K562 (cell line): ENCODE measurements around the gene GPATCH2. TPM values are rescaled to one million over a fixed set of nuclear protein-coding genes. Genes with fewer than 3 reads are reported as not detected.

Experiments
- ATAC-seq: fragments of 200-7000 bp; cut with Tn5 transposase; 3 replicates; pipeline ENCODE4 v1.9.1; 2020; ENCODE audit warnings: moderate library complexity
- BruUV-seq: library from RNA; stranded (reverse); fragments of 400-500 nt; replicated peaks from 2 replicates; lab custom pipeline; 2021; lab: Mats Ljungman, UMichigan
- CTCF ChIA-PET: fragments of 300-600 bp; formaldehyde crosslinking; extraction: SDS; loops from one replicate; lab custom pipeline; 2021; ENCODE audit warnings: low intra/inter-chr PET ratio; lab: Yijun Ruan, JAX
- POLR2A ChIA-PET: fragments of 300-600, 350-650 bp; sonication (Branson Sonifier 250); formaldehyde crosslinking; extraction: SDS; loops from one replicate; lab custom pipeline; 2021; ENCODE audit warnings: antibody characterized with exemption, inconsistent platforms; lab: Yijun Ruan, JAX
- DNase-seq, 4 experiments: peaks; one replicate each; pipeline versions ENCODE4 v3.0.0 to v3.0.0-alpha.2; 2011 to 2018; ENCODE audit warnings: low spot score in 3 of 4, mixed read lengths in 3 of 4; ENCODE audit errors: extremely low read depth in 1 of 4
- FAIRE-seq: peaks from 2 replicates; lab custom pipeline; 2011; peaks lifted over from hg19 to GRCh38; lab: Jason Lieb, UNC
- H2AFZ ChIP-seq: 2 replicates; pipeline ENCODE4 v1.6.0; 2011; ENCODE audit warnings: low read depth, low read length, control low read depth, inconsistent platforms
- H3K27ac ChIP-seq: fragments of 200-600 bp; 3 replicates; pipeline ENCODE4 v1.8.0; 2011; ENCODE audit warnings: low read depth, mild to moderate bottlenecking, control low read depth, inconsistent platforms, low read length, moderate library complexity, mixed read lengths; ENCODE audit errors: extremely low read depth
- H3K27me3 ChIP-seq, 2 experiments: fragments of 300-600 bp in 1 of 2; 2 replicates in 1 of 2; 3 replicates in 1 of 2; pipeline versions ENCODE4 v1.6.0 to v1.8.0; 2011; ENCODE audit warnings: inconsistent platforms in 2 of 2, low read length in 2 of 2, mild to moderate bottlenecking in 1 of 2, mixed read lengths in 1 of 2, moderate library complexity in 1 of 2; ENCODE audit not compliant: control insufficient read depth in 2 of 2, insufficient read depth in 2 of 2
- H3K36me3 ChIP-seq: fragments of 300-600 bp; 3 replicates; pipeline ENCODE4 v1.8.0; 2011; ENCODE audit warnings: mild to moderate bottlenecking, low read length, inconsistent platforms; ENCODE audit not compliant: control insufficient read depth, insufficient read depth
- H3K4me1 ChIP-seq, 2 experiments: fragments of 200-600 bp in 1 of 2; replicated peaks in 1 of 2; 2 replicates in 1 of 2; 3 replicates in 1 of 2; pipeline versions ENCODE4 v1.5.1 to v1.8.0; 2011; ENCODE audit warnings: inconsistent platforms in 2 of 2, low read length in 2 of 2, mild to moderate bottlenecking in 1 of 2, mixed read lengths in 1 of 2, moderate library complexity in 1 of 2; ENCODE audit not compliant: control insufficient read depth in 2 of 2, insufficient read depth in 2 of 2
- H3K4me2 ChIP-seq: 2 replicates; pipeline ENCODE4 v1.6.1; 2011; ENCODE audit warnings: low read length, control low read depth, inconsistent platforms, mixed read lengths; ENCODE audit not compliant: insufficient read depth
- H3K4me3 ChIP-seq: fragments of 200-600 bp; sonication (generic), shearing (Covaris generic); 2 replicates; pipeline ENCODE4 v1.5.1; 2016; ENCODE audit warnings: control low read depth, inconsistent platforms
- H3K79me2 ChIP-seq: fragments of 200-600 bp; 3 replicates; pipeline ENCODE4 v1.8.0; 2011; ENCODE audit warnings: low read length, inconsistent platforms; ENCODE audit not compliant: control insufficient read depth, insufficient read depth
- H3K9ac ChIP-seq, 2 experiments: 2 replicates each; pipeline versions ENCODE4 v1.6.0 to v1.6.1; 2011; ENCODE audit warnings: low read depth in 2 of 2, low read length in 2 of 2, control low read depth in 1 of 2, inconsistent platforms in 1 of 2, mild to moderate bottlenecking in 1 of 2, mixed read lengths in 1 of 2; ENCODE audit not compliant: insufficient read depth in 1 of 2
- H3K9me1 ChIP-seq: one replicate; pipeline ENCODE4 v1.6.0; 2011; ENCODE audit warnings: inconsistent platforms, mild to moderate bottlenecking, low read length, moderate library complexity; ENCODE audit not compliant: control insufficient read depth, insufficient read depth
- H3K9me3 ChIP-seq: replicated peaks from 2 replicates; pipeline ENCODE4 v1.5.1; 2011; ENCODE audit warnings: low read depth, low read length, inconsistent platforms; ENCODE audit not compliant: control insufficient read depth, insufficient read depth
- H4K20me1 ChIP-seq: replicated peaks from 2 replicates; pipeline ENCODE4 v1.6.1; 2011; ENCODE audit warnings: low read length, inconsistent platforms, mixed read lengths; ENCODE audit not compliant: control insufficient read depth, insufficient read depth
- CHD2 ChIP-seq: IDR thresholded peaks from 2 replicates; pipeline ENCODE4 v1.6.1; 2011; ENCODE audit warnings: low read depth, low read length
- GTF2F1 ChIP-seq: IDR thresholded peaks from 2 replicates; pipeline ENCODE4 v1.6.1; 2011; ENCODE audit warnings: low read depth, low read length, improper control_type of control experiment
- HDAC6 ChIP-seq: IDR thresholded peaks from 2 replicates; pipeline ENCODE4 v1.6.1; 2012; ENCODE audit warnings: low read depth, mild to moderate bottlenecking, control low read depth, inconsistent platforms, low read length, moderate library complexity
- HMG20B ChIP-seq: fragments of 250-450 bp; sonication (Bioruptor Pico); IDR thresholded peaks from 2 replicates; pipeline ENCODE4 v1.5.0; 2021; ENCODE audit warnings: mild to moderate bottlenecking
- KLF13 ChIP-seq: fragments of 450-650 bp; IDR thresholded peaks from 2 replicates; pipeline ENCODE4 v1.6.1; 2016; ENCODE audit warnings: missing genetic modification characterization, low read depth, mild to moderate bottlenecking, missing compliant biosample characterization, moderate library complexity, borderline replicate concordance
- MCM7 ChIP-seq, 2 experiments: fragments of 450-650 bp; IDR thresholded peaks; 2 replicates each; pipeline ENCODE4 v1.6.1; 2016 to 2018
- SMARCA4 ChIP-seq: fragments of 450-650 bp; IDR thresholded peaks from 2 replicates; pipeline ENCODE4 v1.6.1; 2016
- SRSF7 ChIP-seq: fragments of 200-400 bp; formaldehyde crosslinking; optimal IDR thresholded peaks from 2 replicates; pipeline ENCODE3; 2017; ENCODE audit warnings: mild to moderate bottlenecking, low read depth, low read length
- ZNF23 ChIP-seq: fragments of 250-450 bp; sonication (Bioruptor Pico); IDR thresholded peaks from 2 replicates; pipeline ENCODE4 v1.4.0; 2020; ENCODE audit warnings: mild to moderate bottlenecking
- WGBS: fragments of 100-300 bp; shearing (Covaris generic); methylation state at CpG from one replicate; pipeline ENCODE4 v1.1.6; 2016; ENCODE audit warnings: low coverage, mixed read lengths; ENCODE audit not compliant: insufficient coverage; ENCODE audit errors: missing lambda C conversion rate; 5-methylcytosine and 5-hydroxymethylcytosine counted together
- in situ Hi-C: fragments of 300-500 bp; cut with MboI; formaldehyde crosslinking; loops from 4 replicates; pipeline ENCODE4 v1.15.0; 2018; ENCODE audit warnings: inconsistent platforms, mixed read lengths
- intact Hi-C: fragments of 100-400 bp; cut with micrococcal nuclease; formaldehyde crosslinking; loops from 2 replicates; pipeline ENCODE4 v1.14.2; 2022
- polyA plus RNA-seq, 8 experiments: library from polyadenylated mRNA; depleted of rRNA in 4 of 8; stranded (reverse) in 5 of 8; unstranded in 3 of 8; fragments of >200 nt; fragmentation: Nextera tagmentation in 2 of 8; fragmentation: Illumina TruSeq in 1 of 8; extraction: Ambion mirVana in 2 of 8; extraction: Trizol in 1 of 8; gene quantifications; 2 replicates each; pipeline versions ENCODE4 v1.2.1 to v1.2.3, GENCODE V29; 2011 to 2014; ENCODE audit warnings: inconsistent platforms in 1 of 8, missing spikeins in 1 of 8
- total RNA-seq, 7 experiments: library from RNA; depleted of rRNA in 6 of 7; stranded (reverse); fragments of >200 nt in 6 of 7; fragmentation: Illumina TruSeq in 2 of 7; extraction: Trizol in 2 of 7; gene quantifications; 2 replicates each; pipeline versions ENCODE4 v1.2.1 to v1.2.3, GENCODE V29; 2011 to 2021; ENCODE audit warnings: low replicate concordance in 1 of 7
- TF ChIP-seq, protein P1 (sequence below): fragments of 200-800 bp; sonication (Bioruptor generic); IDR thresholded peaks from 2 replicates; pipeline ENCODE4 v1.6.1; 2017; ENCODE audit warnings: missing genetic modification characterization, missing compliant biosample characterization
- TF ChIP-seq, protein P2 (sequence below): sonication (generic); formaldehyde crosslinking; IDR thresholded peaks from 2 replicates; pipeline ENCODE4 v1.8.0; 2023; ENCODE audit warnings: mild to moderate bottlenecking, missing genetic modification reagents
- TF ChIP-seq, protein P3 (sequence below): sonication (generic); formaldehyde crosslinking; IDR thresholded peaks from 2 replicates; pipeline ENCODE4 v1.8.0; 2023; ENCODE audit warnings: mild to moderate bottlenecking, missing genetic modification reagents
- TF ChIP-seq, protein P4 (sequence below): fragments of 450-650 bp; formaldehyde crosslinking; IDR thresholded peaks from 2 replicates; pipeline ENCODE4 v1.4.0; 2020; ENCODE audit warnings: mild to moderate bottlenecking, moderate library complexity
- TF ChIP-seq, protein P5 (sequence below): sonication (generic); formaldehyde crosslinking; IDR thresholded peaks from 2 replicates; pipeline ENCODE4 v1.9.0; 2022; ENCODE audit warnings: mild to moderate bottlenecking, missing genetic modification reagents

GPATCH2 gene
- total and polyA plus RNA-seq, 9 of the 15 experiments (the other 6 are each of a cell fraction or from before 2014, with no cell fraction given), result 0.38 to 2.0 (median 0.55) TPM

DNA sequence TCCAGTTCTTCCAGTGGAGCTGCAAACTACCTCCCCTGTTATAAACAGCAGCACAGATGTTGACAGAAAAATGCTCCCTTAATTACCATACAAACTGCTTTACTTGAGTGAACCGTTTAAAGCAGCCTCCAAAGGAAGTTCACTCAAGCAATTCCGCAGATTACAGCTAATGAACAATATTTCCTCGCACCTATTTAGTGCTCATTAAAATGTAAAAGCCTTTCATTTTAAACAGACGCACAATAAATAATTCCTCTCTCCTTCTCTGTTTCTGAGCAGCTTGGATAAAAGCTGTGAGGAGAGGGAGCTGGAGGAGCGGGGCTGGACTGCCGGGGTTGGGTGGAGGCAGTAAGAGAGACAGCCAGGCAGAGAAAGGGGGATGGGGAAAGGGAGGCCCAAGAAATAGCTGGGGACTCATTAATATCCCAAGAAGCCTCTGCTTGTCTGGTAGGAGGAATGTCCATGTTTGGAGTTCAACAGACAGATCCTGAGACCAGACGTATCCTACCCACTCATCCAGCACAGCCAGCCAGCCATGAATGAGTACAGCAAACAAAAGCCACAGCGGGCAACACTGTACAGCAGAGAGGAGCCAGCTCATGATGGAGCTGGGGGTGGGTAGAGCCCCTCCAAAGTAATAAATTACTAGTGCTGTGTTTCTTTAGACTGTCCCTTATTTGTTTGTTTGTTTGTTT lies 227.7 kb downstream of the GPATCH2 start:
- H3K27ac ChIP-seq, result no peak overlapping the region
- ChIA-PET CTCF (no interaction called here), POLR2A (no interaction called here)
- H3K9me1 ChIP-seq, result no peaks in the 10 kb centered on the region
- H3K4me2 ChIP-seq, result no peak overlapping the region
- H3K36me3 ChIP-seq, result no peaks in the 10 kb centered on the region
- in situ Hi-C loops, result no loop called here
- WGBS, result 3% methylated on average over 8 of the region's 8 CpGs
- intact Hi-C loops, result no loop called here
- H3K4me1 ChIP-seq, result no peaks in the 10 kb centered on the region
- H3K27me3 ChIP-seq, result no peaks in the 10 kb centered on the region
- BruUV-seq, result no TSS peak
- no peaks in the 10 kb centered on the region; the same call in 1 of the 2 replicates for H3K9me3 ChIP-seq
- no peak overlapping the region for H3K9ac ChIP-seq
- no peak for FAIRE-seq
- ATAC-seq, result no peak
- DNase-seq, result no peak
- H4K20me1 ChIP-seq, result no peaks in the 10 kb centered on the region
- no peaks in the 10 kb centered on the region for H3K79me2 ChIP-seq
- H3K4me3 ChIP-seq, result no peak overlapping the region
- no peak overlapping the region for H2AFZ ChIP-seq
- TF ChIP-seq ZNF23 (CRISPR knock-in tag), result no peak
- TF ChIP-seq, protein P1, sequence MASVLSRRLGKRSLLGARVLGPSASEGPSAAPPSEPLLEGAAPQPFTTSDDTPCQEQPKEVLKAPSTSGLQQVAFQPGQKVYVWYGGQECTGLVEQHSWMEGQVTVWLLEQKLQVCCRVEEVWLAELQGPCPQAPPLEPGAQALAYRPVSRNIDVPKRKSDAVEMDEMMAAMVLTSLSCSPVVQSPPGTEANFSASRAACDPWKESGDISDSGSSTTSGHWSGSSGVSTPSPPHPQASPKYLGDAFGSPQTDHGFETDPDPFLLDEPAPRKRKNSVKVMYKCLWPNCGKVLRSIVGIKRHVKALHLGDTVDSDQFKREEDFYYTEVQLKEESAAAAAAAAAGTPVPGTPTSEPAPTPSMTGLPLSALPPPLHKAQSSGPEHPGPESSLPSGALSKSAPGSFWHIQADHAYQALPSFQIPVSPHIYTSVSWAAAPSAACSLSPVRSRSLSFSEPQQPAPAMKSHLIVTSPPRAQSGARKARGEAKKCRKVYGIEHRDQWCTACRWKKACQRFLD (CRISPR knock-in tag), result no peak
- TF ChIP-seq SMARCA4, result no peak
- no peak for TF ChIP-seq MCM7 (IDR thresholded peaks at IDR 0.05)
- no peak for TF ChIP-seq HMG20B
- TF ChIP-seq, protein P2, sequence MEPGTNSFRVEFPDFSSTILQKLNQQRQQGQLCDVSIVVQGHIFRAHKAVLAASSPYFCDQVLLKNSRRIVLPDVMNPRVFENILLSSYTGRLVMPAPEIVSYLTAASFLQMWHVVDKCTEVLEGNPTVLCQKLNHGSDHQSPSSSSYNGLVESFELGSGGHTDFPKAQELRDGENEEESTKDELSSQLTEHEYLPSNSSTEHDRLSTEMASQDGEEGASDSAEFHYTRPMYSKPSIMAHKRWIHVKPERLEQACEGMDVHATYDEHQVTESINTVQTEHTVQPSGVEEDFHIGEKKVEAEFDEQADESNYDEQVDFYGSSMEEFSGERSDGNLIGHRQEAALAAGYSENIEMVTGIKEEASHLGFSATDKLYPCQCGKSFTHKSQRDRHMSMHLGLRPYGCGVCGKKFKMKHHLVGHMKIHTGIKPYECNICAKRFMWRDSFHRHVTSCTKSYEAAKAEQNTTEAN (CRISPR knock-in tag), result no peak
- TF ChIP-seq, protein P3, sequence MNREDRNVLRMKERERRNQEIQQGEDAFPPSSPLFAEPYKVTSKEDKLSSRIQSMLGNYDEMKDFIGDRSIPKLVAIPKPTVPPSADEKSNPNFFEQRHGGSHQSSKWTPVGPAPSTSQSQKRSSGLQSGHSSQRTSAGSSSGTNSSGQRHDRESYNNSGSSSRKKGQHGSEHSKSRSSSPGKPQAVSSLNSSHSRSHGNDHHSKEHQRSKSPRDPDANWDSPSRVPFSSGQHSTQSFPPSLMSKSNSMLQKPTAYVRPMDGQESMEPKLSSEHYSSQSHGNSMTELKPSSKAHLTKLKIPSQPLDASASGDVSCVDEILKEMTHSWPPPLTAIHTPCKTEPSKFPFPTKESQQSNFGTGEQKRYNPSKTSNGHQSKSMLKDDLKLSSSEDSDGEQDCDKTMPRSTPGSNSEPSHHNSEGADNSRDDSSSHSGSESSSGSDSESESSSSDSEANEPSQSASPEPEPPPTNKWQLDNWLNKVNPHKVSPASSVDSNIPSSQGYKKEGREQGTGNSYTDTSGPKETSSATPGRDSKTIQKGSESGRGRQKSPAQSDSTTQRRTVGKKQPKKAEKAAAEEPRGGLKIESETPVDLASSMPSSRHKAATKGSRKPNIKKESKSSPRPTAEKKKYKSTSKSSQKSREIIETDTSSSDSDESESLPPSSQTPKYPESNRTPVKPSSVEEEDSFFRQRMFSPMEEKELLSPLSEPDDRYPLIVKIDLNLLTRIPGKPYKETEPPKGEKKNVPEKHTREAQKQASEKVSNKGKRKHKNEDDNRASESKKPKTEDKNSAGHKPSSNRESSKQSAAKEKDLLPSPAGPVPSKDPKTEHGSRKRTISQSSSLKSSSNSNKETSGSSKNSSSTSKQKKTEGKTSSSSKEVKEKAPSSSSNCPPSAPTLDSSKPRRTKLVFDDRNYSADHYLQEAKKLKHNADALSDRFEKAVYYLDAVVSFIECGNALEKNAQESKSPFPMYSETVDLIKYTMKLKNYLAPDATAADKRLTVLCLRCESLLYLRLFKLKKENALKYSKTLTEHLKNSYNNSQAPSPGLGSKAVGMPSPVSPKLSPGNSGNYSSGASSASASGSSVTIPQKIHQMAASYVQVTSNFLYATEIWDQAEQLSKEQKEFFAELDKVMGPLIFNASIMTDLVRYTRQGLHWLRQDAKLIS, result no peak
- TF ChIP-seq, protein P4, sequence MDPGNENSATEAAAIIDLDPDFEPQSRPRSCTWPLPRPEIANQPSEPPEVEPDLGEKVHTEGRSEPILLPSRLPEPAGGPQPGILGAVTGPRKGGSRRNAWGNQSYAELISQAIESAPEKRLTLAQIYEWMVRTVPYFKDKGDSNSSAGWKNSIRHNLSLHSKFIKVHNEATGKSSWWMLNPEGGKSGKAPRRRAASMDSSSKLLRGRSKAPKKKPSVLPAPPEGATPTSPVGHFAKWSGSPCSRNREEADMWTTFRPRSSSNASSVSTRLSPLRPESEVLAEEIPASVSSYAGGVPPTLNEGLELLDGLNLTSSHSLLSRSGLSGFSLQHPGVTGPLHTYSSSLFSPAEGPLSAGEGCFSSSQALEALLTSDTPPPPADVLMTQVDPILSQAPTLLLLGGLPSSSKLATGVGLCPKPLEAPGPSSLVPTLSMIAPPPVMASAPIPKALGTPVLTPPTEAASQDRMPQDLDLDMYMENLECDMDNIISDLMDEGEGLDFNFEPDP (CRISPR knock-in tag), result no peak
- no peak for TF ChIP-seq GTF2F1
- no peak for TF ChIP-seq SRSF7
- no peak for TF ChIP-seq KLF13 (tag)
- no peak for TF ChIP-seq HDAC6
- TF ChIP-seq CHD2, result no peak
- TF ChIP-seq, protein P5, sequence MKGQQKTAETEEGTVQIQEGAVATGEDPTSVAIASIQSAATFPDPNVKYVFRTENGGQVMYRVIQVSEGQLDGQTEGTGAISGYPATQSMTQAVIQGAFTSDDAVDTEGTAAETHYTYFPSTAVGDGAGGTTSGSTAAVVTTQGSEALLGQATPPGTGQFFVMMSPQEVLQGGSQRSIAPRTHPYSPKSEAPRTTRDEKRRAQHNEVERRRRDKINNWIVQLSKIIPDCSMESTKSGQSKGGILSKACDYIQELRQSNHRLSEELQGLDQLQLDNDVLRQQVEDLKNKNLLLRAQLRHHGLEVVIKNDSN (CRISPR knock-in tag), result no peak
